HG02571 (cell line): ENCODE results near the gene NEURL3.
"Not testable (repeated sequence)": the region's sequence is repeated elsewhere in the genome, so short reads cannot be mapped to it uniquely, and the experiment has no call there.

Experiments
- ATAC-seq: cut with Tn5 transposase; IDR thresholded peaks from one replicate; pipeline ENCODE4 v1.9.1; 2021; ENCODE audit warnings: mild to moderate bottlenecking, moderate library complexity; ENCODE audit not compliant: unreplicated experiment

The NEURL3 gene

GRCh38 chr2:96486696-96487095, 18.5 kb downstream of the NEURL3 start:
- ATAC-seq: no peak

- peak; percentile 77 for ATAC-seq
These were observed 19.2 kb downstream of the NEURL3 start for GRCh38 chr2:96485751-96486651.

- ATAC-seq: no peak
These were observed 19.8 kb downstream of the NEURL3 start for GRCh38 chr2:96485350-96485749.

DNA sequence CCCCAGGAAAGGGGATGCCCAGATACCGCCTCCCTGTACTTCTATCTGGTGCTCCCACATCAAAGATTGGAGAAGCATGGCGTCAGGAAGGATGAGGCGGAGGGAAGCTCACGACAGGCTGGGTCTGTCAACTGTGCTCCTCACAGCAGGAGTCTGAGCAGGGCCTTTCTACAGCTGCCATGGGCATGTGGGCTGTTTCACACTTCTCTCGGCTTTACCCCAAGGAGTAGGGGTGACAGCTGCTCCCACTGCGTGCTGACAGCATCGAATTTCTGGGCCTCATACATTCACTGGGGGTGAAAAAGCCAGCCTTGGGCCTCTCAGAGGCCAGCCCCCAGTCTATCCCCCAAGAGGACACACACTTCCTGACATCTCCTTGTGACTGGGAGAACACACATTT, 21.1 kb downstream of the NEURL3 start:
- ATAC-seq: no peak

DNA sequence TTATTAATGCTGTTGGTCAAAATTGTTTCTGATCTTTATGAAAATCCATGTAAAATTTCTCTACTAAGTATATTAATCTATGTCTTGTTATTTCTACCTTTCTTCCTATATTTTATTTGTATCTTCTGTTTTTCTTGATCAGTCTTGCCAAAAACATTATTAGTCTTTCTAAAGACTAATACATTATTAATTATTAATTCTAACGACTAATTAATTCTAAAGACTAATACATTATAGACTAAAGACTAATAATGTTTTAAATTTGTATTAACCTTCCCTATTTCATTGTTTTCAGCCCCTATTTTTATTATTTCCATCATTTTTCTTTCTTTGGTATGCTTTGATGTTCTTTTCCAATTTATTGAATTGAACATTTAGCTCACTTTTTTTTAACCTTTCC, 27.7 kb downstream of the NEURL3 start:
- ATAC-seq: no peak

DNA sequence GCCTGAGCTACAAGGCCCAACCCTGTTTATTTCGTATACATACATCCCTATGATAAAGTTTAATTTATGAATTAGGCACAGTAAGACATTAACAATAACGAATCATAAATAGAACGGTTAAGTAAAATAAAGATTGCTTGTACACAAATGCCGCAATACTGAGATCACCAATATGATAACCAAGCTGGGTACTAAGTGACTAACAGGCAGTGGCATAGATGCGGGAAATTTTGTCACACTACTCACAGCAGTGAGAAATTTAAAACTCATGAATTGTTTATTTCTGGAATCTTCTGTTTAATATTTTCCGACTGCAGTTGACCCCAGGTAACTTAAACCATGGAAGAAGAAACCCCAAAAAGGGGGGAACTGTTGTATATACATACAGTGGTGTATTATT, 33.4 kb downstream of the NEURL3 start:
- no peak for ATAC-seq

DNA sequence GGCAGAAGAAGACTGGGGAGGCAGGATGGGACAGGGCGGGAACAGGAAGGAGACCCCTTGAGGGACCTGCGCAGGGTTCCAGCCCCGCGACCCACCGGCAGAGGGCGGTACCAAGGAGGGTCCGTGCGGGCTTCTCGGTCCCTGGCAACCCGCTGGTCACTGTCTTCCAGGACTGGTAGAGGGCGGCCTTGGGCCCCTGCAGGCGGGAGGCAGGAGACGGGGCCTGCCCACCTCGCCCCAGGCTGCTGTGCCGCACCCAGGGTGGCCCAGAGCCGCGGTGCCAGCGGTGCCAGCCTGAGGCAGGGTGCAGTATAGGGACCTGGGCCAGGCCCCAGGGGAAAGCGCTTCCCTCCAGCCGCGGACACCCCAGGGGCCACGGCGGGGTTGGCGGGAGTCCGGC, 34.5 kb downstream of the NEURL3 start:
- no peak for ATAC-seq

DNA sequence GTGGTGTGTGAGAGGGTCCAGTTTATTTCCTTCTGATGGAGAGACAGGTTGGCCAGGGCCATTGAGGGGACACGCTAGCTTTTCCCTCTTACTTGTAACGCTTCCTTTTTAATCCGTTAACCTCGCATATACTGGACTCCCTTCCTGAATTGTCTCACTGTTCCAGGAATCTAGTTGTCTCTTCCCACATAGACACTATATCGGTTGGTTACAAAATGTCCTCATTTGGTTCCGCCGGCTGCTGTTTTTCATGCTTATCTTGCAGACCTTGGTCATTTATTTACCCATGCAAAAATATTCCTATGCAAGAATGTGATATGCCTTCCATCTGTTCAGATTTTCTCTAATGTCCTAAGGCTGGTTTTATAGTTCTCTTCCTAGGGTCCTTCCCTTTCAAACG, 35.0 kb downstream of the NEURL3 start:
- no peak for ATAC-seq

DNA sequence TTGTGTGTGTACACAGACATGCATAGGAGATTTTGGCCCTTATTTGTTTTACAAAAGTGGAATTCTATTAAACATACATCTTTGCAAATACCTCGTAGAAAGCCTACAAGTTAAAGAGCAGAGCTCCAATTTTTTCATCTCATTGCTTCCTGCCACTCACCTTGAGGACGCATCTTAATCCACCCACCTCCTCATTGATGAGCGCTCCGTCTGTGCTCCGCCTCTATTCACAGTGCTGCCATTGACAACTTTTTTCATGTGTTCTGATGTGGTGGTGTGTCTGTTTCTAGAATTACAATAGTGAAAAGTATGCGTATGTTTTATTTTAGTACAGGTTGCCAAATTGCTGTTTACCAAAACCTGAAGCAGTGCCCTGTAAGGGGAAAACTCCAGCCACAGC, 36.3 kb downstream of the NEURL3 start:
- ATAC-seq: no peak

DNA sequence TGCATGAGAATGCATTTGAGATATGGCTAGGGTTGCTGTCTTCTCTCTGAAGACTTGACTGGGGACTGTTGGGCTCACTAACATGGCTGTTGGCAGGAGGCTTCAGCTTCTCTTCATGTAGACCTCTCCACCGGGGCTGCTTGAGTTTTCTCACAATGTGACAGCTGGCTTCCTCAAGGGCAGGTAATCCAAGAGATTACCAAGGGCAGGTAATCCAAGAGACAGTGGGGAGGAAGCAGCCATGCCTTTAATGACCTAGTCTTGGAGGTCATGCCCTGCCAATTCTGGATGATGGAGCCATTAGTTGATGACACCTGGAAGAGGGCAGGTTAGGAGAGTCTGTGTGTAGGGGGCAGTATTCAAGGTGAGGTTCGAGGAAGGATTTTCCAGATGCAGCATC, 40.5 kb downstream of the NEURL3 start:
- no peak for ATAC-seq

- ATAC-seq: no peak
These were observed 41.1 kb downstream of the NEURL3 start for GRCh38 chr2:96464061-96464460.

GRCh38 chr2:96463119-96463518, 42.0 kb downstream of the NEURL3 start:
- ATAC-seq: no peak

DNA sequence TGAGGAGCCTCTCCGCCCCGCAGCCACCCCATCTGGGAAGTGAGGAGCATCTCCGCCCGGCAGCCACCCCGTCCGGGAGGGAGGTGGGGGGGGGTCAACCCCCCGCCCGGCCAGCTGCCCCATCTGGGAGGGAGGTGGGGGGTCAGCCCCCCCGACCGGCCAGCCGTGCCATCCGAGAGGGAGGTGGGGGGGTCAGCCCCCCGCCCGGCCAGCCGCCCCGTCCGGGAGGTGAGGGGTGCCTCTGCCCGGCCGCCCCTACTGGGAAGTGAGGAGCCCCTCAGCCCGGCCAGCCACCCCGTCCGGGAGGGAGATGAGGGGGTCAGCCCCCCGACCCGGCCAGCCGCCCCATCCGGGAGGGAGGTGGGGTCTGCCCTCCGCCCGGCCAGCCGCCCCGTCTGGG, 43.5 kb downstream of the NEURL3 start:
- not testable (repeated sequence) for ATAC-seq

DNA sequence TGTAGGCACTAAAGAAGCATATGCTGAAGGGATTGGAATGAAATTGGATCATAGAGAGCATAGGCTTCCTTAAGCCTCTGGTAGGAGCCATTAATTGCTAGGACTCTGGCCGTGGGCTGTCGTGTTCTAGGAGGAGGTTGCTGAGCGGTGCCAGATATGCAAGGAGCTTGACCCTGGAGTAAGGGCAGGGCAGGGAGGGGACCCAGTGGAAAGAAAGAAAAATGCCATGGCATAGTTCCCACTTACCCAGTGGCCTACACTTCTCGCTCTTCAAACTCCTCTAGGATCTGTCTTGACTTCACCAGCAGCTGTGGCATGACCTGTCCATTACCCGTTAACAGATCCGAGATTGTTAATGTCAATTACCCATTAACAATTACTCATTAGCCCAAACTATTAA, 53.1 kb downstream of the NEURL3 start:
- ATAC-seq: no peak

DNA sequence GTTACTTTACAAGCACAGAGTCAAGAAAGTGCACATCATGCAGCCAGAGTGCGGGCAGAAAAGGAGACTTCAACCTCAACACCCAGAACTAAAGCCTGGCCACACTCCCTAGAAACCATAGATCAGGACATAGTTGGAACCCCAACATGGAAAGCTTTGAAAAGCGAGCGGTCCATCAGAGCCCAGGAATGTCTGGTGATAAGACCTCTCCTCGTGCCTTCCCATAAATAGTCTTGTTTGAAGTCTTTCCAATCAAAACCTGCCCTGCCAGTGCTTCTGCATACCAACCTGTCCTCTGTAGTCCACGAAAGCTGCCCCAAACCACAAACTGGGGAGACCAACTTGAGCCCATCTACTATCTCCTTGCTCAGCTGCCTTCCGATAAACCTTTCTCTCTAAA, 55.5 kb downstream of the NEURL3 start:
- no peak for ATAC-seq

DNA sequence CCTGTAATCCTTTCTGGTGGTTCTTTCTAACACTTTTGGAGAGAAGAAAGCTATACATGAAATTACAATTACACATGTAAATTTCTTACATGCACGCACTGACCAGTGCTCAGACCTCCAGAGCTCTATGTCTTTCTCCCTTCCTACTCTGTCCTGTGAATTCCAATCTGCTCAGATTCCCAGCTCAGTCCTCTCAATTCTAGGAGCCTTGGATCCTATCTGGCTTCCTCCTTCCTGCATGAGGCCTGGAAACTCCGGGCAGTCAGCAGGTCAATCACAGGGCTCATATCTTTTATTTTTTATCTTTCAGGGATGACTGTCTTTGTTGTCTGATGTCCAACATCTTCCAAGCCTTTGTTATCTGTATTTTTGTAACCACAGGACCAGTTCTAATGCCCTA, 56.0 kb downstream of the NEURL3 start:
- ATAC-seq: no peak

GRCh38 chr2:96447726-96448125, 57.4 kb downstream of the NEURL3 start:
- no peak for ATAC-seq
